Osteoblast (primary cell): ENCODE results near the gene CNTNAP5. TPM values are rescaled to one million over a fixed set of nuclear protein-coding genes. Genes with fewer than 3 reads are reported as not detected.

ENCODE experiments used
- DNase-seq: peaks from one replicate; pipeline ENCODE4 v3.0.0; 2011; ENCODE audit warnings: low spot score, mixed read lengths; ENCODE audit not compliant: insufficient read length; ENCODE audit errors: missing footprints
- H2AFZ ChIP-seq: 2 replicates; pipeline ENCODE4 v1.6.0; 2011; ENCODE audit warnings: mild to moderate bottlenecking, low read length
- H3K27ac ChIP-seq: 2 replicates; pipeline ENCODE4 v1.5.1; 2011; ENCODE audit warnings: mild to moderate bottlenecking, low read depth, low read length, moderate library complexity
- H3K27me3 ChIP-seq: 2 replicates; pipeline ENCODE4 v1.6.0; 2012; ENCODE audit warnings: mild to moderate bottlenecking, control low read depth, inconsistent platforms, low read length, moderate library complexity; ENCODE audit not compliant: insufficient read depth
- H3K36me3 ChIP-seq: 2 replicates; pipeline ENCODE4 v1.5.1; 2011; ENCODE audit warnings: mild to moderate bottlenecking, low read length, control low read depth, moderate library complexity; ENCODE audit not compliant: insufficient read depth
- H3K4me1 ChIP-seq: 2 replicates; pipeline ENCODE4 v1.5.1; 2011; ENCODE audit warnings: mild to moderate bottlenecking, low read length, control low read depth, moderate library complexity; ENCODE audit not compliant: insufficient read depth
- H3K4me2 ChIP-seq: 2 replicates; pipeline ENCODE4 v1.6.0; 2011; ENCODE audit warnings: mild to moderate bottlenecking, low read length; ENCODE audit not compliant: insufficient read depth
- H3K4me3 ChIP-seq: fragments of 200-600 bp; sonication (generic); 3 replicates; pipeline ENCODE4 v1.5.1; 2012; ENCODE audit warnings: mild to moderate bottlenecking, low read length, inconsistent platforms; ENCODE audit not compliant: insufficient read depth
- H3K79me2 ChIP-seq: 2 replicates; pipeline ENCODE4 v1.6.0; 2012; ENCODE audit warnings: mild to moderate bottlenecking, low read length, control low read depth, inconsistent platforms; ENCODE audit not compliant: insufficient read depth
- H3K9me3 ChIP-seq: 2 replicates; pipeline ENCODE4 v1.5.1; 2011; ENCODE audit warnings: low read depth, low read length, control low read depth
- H4K20me1 ChIP-seq: 2 replicates; pipeline ENCODE4 v1.6.0; 2012; ENCODE audit warnings: mild to moderate bottlenecking, low read length, control low read depth; ENCODE audit not compliant: insufficient read depth
- total RNA-seq: library from RNA; depleted of rRNA; stranded (reverse); fragments of >200 nt; gene quantifications from 2 replicates; pipeline ENCODE4 v1.2.3, GENCODE V29; 2012
- TF ChIP-seq, protein P1 (sequence below): IDR thresholded peaks from 2 replicates; pipeline ENCODE4 v1.5.1; 2011; ENCODE audit warnings: mild to moderate bottlenecking, low read depth, low read length, moderate library complexity; ENCODE audit errors: extremely low read depth

CNTNAP5 gene
- total RNA-seq, 1 donor: not detected

DNA sequence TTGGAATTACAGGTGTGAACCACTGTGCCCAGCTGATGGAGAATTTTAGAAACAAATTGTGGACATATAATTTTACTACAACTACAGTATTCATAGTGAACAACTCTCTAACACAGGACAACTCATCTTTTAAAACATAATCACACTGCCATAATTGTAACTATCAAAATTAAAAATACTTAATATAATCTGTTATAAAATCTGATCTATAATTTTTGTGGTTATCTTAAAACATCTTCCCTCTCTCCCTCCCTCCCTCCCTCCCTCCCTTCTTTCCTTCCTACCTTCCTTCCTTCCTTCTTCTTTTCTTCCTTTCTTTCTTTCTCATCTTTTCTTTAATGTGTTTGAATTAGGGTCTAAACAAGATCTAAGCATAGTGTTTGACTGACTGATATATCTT lies 577.7 kb downstream of the CNTNAP5 start:
- no peak overlapping the region for H3K4me2 ChIP-seq
- no peaks in the 10 kb centered on the region for H3K79me2 ChIP-seq
- peaks cover 4% of the 10 kb centered on the region for H3K9me3 ChIP-seq
- no peak overlapping the region for H3K27ac ChIP-seq
- DNase-seq: no peak
- no peaks in the 10 kb centered on the region for H4K20me1 ChIP-seq
- no peaks in the 10 kb centered on the region for H3K4me1 ChIP-seq
- no peak overlapping the region for H3K4me3 ChIP-seq
- TF ChIP-seq, protein P1, sequence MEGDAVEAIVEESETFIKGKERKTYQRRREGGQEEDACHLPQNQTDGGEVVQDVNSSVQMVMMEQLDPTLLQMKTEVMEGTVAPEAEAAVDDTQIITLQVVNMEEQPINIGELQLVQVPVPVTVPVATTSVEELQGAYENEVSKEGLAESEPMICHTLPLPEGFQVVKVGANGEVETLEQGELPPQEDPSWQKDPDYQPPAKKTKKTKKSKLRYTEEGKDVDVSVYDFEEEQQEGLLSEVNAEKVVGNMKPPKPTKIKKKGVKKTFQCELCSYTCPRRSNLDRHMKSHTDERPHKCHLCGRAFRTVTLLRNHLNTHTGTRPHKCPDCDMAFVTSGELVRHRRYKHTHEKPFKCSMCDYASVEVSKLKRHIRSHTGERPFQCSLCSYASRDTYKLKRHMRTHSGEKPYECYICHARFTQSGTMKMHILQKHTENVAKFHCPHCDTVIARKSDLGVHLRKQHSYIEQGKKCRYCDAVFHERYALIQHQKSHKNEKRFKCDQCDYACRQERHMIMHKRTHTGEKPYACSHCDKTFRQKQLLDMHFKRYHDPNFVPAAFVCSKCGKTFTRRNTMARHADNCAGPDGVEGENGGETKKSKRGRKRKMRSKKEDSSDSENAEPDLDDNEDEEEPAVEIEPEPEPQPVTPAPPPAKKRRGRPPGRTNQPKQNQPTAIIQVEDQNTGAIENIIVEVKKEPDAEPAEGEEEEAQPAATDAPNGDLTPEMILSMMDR: no peak
- no peak overlapping the region for H2AFZ ChIP-seq
- H3K36me3 ChIP-seq: no peaks in the 10 kb centered on the region
- no peaks in the 10 kb centered on the region for H3K27me3 ChIP-seq

DNA sequence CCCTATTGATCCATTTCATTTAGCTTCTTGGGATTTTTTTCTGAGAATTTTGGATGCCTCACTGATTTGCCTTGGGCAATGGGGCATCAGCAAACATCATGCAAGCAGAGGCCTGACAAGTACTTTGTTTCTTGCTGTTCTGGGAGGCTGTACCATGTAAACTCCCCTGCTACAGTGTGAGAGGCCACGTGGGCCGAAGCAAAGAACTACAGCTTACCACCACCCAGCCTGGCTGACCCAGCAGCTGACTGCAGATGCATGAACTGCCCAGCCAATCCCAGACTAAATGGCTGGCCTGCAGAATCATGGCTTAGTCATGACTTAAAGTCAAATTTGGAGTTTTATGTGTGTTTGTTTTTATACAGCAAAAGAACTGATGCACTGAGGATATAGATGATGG lies 579.9 kb downstream of the CNTNAP5 start:
- no peak overlapping the region for H3K4me2 ChIP-seq
- H3K4me1 ChIP-seq: no peaks in the 10 kb centered on the region
- DNase-seq: no peak
- peaks cover 4% of the 10 kb centered on the region for H3K9me3 ChIP-seq
- H3K27me3 ChIP-seq: no peaks in the 10 kb centered on the region
- H3K4me3 ChIP-seq: no peak overlapping the region
- H4K20me1 ChIP-seq: no peaks in the 10 kb centered on the region
- no peak overlapping the region for H2AFZ ChIP-seq
- no peaks in the 10 kb centered on the region for H3K79me2 ChIP-seq
- H3K27ac ChIP-seq: no peak overlapping the region
- TF ChIP-seq, protein P1: no peak
- no peaks in the 10 kb centered on the region for H3K36me3 ChIP-seq

DNA sequence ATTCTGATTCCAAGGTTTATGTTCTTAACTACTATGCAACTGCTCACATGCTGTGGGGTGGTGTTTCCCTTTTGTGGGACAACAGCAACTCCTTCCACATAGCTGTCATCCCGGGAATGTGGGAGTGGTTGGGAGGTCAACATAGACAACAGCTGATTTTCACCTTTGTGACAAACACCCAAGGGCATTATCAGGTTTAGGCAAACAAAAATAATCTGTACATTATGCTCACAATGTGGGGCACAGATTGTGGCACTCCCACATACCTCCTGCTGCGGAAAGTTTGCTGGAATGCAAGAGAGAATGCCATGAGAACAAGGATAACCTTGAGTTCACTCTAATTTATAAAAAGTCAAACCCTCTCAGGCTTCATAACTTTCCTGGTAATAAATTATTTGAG lies 582.6 kb downstream of the CNTNAP5 start:
- H2AFZ ChIP-seq: no peak overlapping the region
- H3K4me2 ChIP-seq: no peak overlapping the region
- H3K4me3 ChIP-seq: no peak overlapping the region
- H3K9me3 ChIP-seq: peaks cover 4% of the 10 kb centered on the region
- no peak for DNase-seq
- H3K36me3 ChIP-seq: no peaks in the 10 kb centered on the region
- no peaks in the 10 kb centered on the region for H3K4me1 ChIP-seq
- no peaks in the 10 kb centered on the region for H3K27me3 ChIP-seq
- TF ChIP-seq, protein P1: no peak
- no peaks in the 10 kb centered on the region for H4K20me1 ChIP-seq
- no peak overlapping the region for H3K27ac ChIP-seq
- no peaks in the 10 kb centered on the region for H3K79me2 ChIP-seq

DNA sequence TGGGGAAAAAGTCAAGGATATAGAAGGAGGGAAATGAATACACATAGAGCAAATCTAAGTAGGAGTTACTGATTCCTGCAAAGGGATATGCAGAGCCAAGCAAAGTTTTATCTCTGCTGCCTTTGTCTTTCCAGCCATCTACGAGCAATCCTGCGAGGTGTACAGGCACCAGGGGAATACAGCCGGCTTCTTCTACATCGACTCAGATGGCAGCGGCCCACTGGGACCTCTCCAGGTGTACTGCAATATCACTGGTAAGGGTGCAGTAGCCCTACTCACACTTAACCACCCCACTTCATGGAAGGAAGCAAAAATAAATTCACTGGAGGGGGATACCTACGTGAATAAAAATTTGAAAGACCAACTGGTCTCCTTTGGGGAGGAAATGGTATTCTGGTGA lies 584.6 kb downstream of the CNTNAP5 start:
- Histone ChIP-seq H2AFZ (no peak overlapping the region), H4K20me1 (no peaks in the 10 kb centered on the region), H3K4me1 (no peaks in the 10 kb centered on the region), H3K27me3 (no peaks in the 10 kb centered on the region), H3K36me3 (no peaks in the 10 kb centered on the region), H3K4me3 (no peak overlapping the region), H3K79me2 (no peaks in the 10 kb centered on the region), H3K4me2 (no peak overlapping the region), H3K9me3 (peaks cover 3% of the 10 kb centered on the region), H3K27ac (no peak overlapping the region)
- TF ChIP-seq, protein P1: no peak
- DNase-seq: no peak
